OCI-LY7 (cell line): ENCODE data around the gene HYLS1. TPM values are rescaled to one million over a fixed set of nuclear protein-coding genes. Genes with fewer than 3 reads are reported as not detected.

Experiments used
- BruUV-seq: library from RNA; stranded (reverse); fragments of 400-500 nt; replicated peaks from 2 replicates; lab custom pipeline; 2021; lab: Mats Ljungman, UMichigan
- CTCF ChIA-PET: fragments of 300-600 bp; sonication (Branson Sonifier 250); formaldehyde crosslinking; loops from one replicate; lab custom pipeline; 2022; ENCODE audit warnings: antibody characterized with exemption; ENCODE audit not compliant: unreplicated experiment; lab: Charles Lee
- POLR2A ChIA-PET: fragments of 300-600 bp; sonication (Branson Sonifier 250); formaldehyde crosslinking; loops from one replicate; lab custom pipeline; 2022; ENCODE audit warnings: antibody characterized with exemption; lab: Charles Lee
- DNase-seq: peaks from one replicate; pipeline ENCODE4 v3.0.0-alpha.2; 2015; ENCODE audit warnings: low spot score
- H2AFZ ChIP-seq: fragments of 200-600 bp; sonication (generic), shearing (Covaris generic); 2 replicates; pipeline ENCODE4 v1.6.1; 2014; ENCODE audit warnings: mild to moderate bottlenecking, antibody characterized with exemption, low read length, moderate library complexity
- H3K27ac ChIP-seq: fragments of 200-600 bp; sonication (generic); 2 replicates; pipeline ENCODE4 v1.5.1; 2014; ENCODE audit warnings: mixed run types, low read depth, mild to moderate bottlenecking, moderate library complexity, low read length, inconsistent platforms; ENCODE audit not compliant: poor library complexity, severe bottlenecking
- H3K36me3 ChIP-seq: fragments of 200-600 bp; sonication (generic); 2 replicates; pipeline ENCODE4 v1.6.1; 2014; ENCODE audit warnings: mild to moderate bottlenecking, antibody characterized with exemption, low read length, moderate library complexity, mixed read lengths; ENCODE audit not compliant: insufficient read depth
- H3K4me1 ChIP-seq: fragments of 200-600 bp; sonication (generic); 2 replicates; pipeline ENCODE4 v1.5.1; 2014; ENCODE audit warnings: mild to moderate bottlenecking, low read length; ENCODE audit not compliant: insufficient read depth, poor library complexity, severe bottlenecking
- H3K4me2 ChIP-seq: fragments of 200-600 bp; sonication (generic); 2 replicates; pipeline ENCODE4 v1.6.1; 2014; ENCODE audit warnings: mild to moderate bottlenecking, low read length
- H3K4me3 ChIP-seq: fragments of 200-600 bp; sonication (generic); 2 replicates; pipeline ENCODE4 v1.5.1; 2014; ENCODE audit warnings: mild to moderate bottlenecking, low read depth, low read length; ENCODE audit not compliant: poor library complexity, severe bottlenecking
- H3K79me2 ChIP-seq: fragments of 200-600 bp; sonication (generic); 2 replicates; pipeline ENCODE4 v1.6.1; 2016; ENCODE audit warnings: low read depth, mild to moderate bottlenecking, low read length, moderate library complexity, mixed read lengths; ENCODE audit not compliant: insufficient read depth
- H3K9me2 ChIP-seq: fragments of 200-600 bp; sonication (generic); 2 replicates; pipeline ENCODE4 v1.6.1; 2016; ENCODE audit warnings: mild to moderate bottlenecking, low read length, mixed read lengths; ENCODE audit not compliant: insufficient read depth
- H3K9me3 ChIP-seq: fragments of 200-600 bp; sonication (generic); 2 replicates; pipeline ENCODE4 v1.6.1; 2014; ENCODE audit warnings: mild to moderate bottlenecking, mixed run types, low read length, mixed read lengths
- H4K20me1 ChIP-seq: fragments of 200-600 bp; sonication (generic); 2 replicates; pipeline ENCODE4 v1.6.1; 2014; ENCODE audit warnings: mild to moderate bottlenecking, antibody characterized with exemption, low read length, moderate library complexity, mixed read lengths; ENCODE audit not compliant: insufficient read depth
- CTCF ChIP-seq: fragments of 200-600 bp; sonication (generic); conservative IDR thresholded peaks from 2 replicates; pipeline ENCODE4 v1.5.1; 2014; ENCODE audit warnings: mild to moderate bottlenecking, antibody characterized with exemption, low read length, moderate library complexity, mixed read lengths
- EZH2phosphoT487 ChIP-seq: fragments of 200-600 bp; sonication (generic); IDR thresholded peaks from 2 replicates; pipeline ENCODE4 v1.6.1; 2018; ENCODE audit warnings: low read depth, borderline replicate concordance, mild to moderate bottlenecking, mixed run types, antibody characterized with exemption, low read length, moderate library complexity, mixed read lengths
- intact Hi-C: fragments of 100-400 bp; cut with micrococcal nuclease; formaldehyde crosslinking; loops from one replicate; pipeline ENCODE4 v1.10.0; 2022; ENCODE audit not compliant: unreplicated experiment
- total RNA-seq, 2 experiments: library from RNA; depleted of rRNA in 1 of 2; stranded (reverse); fragments of >200 nt in 1 of 2; shearing (Covaris generic) in 1 of 2; gene quantifications; 2 replicates each; pipeline ENCODE4 v1.2.3, GENCODE V29; 2014 to 2022

The HYLS1 gene
- total RNA-seq, 2 experiments from 2014 or later, result 18.3 to 31.5 TPM

GRCh38 chr11:125935618-125936199, 48.2 kb downstream of the HYLS1 start:
- ChIA-PET CTCF (no interaction called here), POLR2A (interaction anchor here (0.8 kb wide), 1 partner anchor 276 kb away, joined by 3 read pairs; the partner anchor contains the start of gene FAM118B)
- intact Hi-C loops, result no loop called here
- H3K9me3 ChIP-seq, result no peaks in the 10 kb centered on the region
- no TSS peak for BruUV-seq
- DNase-seq, result no peak
- no peaks in the 10 kb centered on the region for H3K4me1 ChIP-seq
- no peak overlapping the region for H3K4me3 ChIP-seq
- no peak overlapping the region for H3K27ac ChIP-seq
- no peaks in the 10 kb centered on the region for H3K79me2 ChIP-seq
- H3K4me2 ChIP-seq, result no peak overlapping the region
- H3K36me3 ChIP-seq, result no peaks in the 10 kb centered on the region
- no peaks in the 10 kb centered on the region for H4K20me1 ChIP-seq
- TF ChIP-seq EZH2phosphoT487, result no peak
- no peak for TF ChIP-seq CTCF
- no peaks in the 10 kb centered on the region for H3K9me2 ChIP-seq
- H2AFZ ChIP-seq, result no peak overlapping the region

- Histone ChIP-seq H2AFZ (peak overlapping the region; percentile 40), H3K4me2 (no peak overlapping the region), H3K27ac (no peak overlapping the region), H3K4me3 (no peak overlapping the region), H4K20me1 (no peaks in the 10 kb centered on the region), H3K4me1 (no peaks in the 10 kb centered on the region), H3K9me2 (no peaks in the 10 kb centered on the region), H3K36me3 (no peaks in the 10 kb centered on the region), H3K9me3 (no peaks in the 10 kb centered on the region), H3K79me2 (no peaks in the 10 kb centered on the region)
- no TSS peak for BruUV-seq
- ChIA-PET POLR2A (interaction anchor here (0.6 to 1.1 kb wide), 3 partner anchors 11 to 57 kb away, joined by 3 read pairs; no protein-coding TSS in a partner anchor), CTCF (interaction anchor here (0.6 kb wide), 1 partner anchor 13 kb away, joined by 3 read pairs; no protein-coding TSS in a partner anchor)
- peak; percentile 23 for DNase-seq
- intact Hi-C loops, result no loop called here
- no peak for TF ChIP-seq CTCF
- no peak for TF ChIP-seq EZH2phosphoT487
These were observed 51.0 kb downstream of the HYLS1 start for GRCh38 chr11:125938418-125938817.

- CTCF ChIA-PET, result no interaction called here
- no peaks in the 10 kb centered on the region for H3K9me2 ChIP-seq
- no peak overlapping the region for H3K4me2 ChIP-seq
- no peaks in the 10 kb centered on the region for H3K36me3 ChIP-seq
- no peaks in the 10 kb centered on the region for H3K4me1 ChIP-seq
- no peaks in the 10 kb centered on the region for H3K79me2 ChIP-seq
- POLR2A ChIA-PET, result no interaction called here
- H3K4me3 ChIP-seq, result no peak overlapping the region
- BruUV-seq, result no TSS peak
- no peak for TF ChIP-seq EZH2phosphoT487
- TF ChIP-seq CTCF, result no peak
- no peak for DNase-seq
- no peak overlapping the region for H3K27ac ChIP-seq
- peak overlapping the region; percentile 40; the same call in 1 of the 2 replicates for H2AFZ ChIP-seq
- intact Hi-C loops, result no loop called here
- H4K20me1 ChIP-seq, result no peaks in the 10 kb centered on the region
- H3K9me3 ChIP-seq, result no peaks in the 10 kb centered on the region
These were observed 51.6 kb downstream of the HYLS1 start for GRCh38 chr11:125939081-125939521.
